Stimulated activated CD8-positive, alpha-beta memory T cell treated with anti-CD3 and anti-CD28 coated beads, Interleukin-2, amount 100 ng/mL, for 1 hour (primary cell): ENCODE data around the gene KSR2.
"Not testable (repeated sequence)": the region's sequence is repeated elsewhere in the genome, so short reads cannot be mapped to it uniquely, and the experiment has no call there.

Source experiments
- DNase-seq, 2 donors: peaks; one replicate each; pipeline ENCODE4 v3.0.0-alpha.2; 2020; ENCODE audit warnings: low read depth in 2 of 2

The KSR2 gene

DNA sequence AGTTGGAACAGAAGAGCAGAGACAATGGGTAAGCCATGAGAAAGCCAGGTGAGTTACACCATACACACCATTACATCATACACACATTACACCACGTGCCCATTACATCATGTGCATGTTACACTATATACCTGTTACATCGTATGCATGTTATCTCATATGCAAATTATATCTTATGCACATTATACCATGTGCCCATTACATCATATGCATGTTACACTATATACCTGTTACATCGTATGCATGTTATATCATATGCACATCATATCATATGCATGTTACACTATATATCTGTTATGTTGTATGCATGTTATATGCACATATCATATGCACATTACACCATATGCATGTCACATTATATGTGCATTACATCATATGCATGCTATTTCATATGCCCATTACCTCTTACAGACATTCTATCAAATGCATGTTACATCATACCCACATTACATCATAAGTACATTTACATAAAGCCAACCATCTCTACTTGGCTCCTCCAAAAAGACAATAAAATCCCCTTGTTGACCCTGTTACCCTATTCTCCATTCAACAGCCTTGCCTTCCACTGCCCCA lies 207.2 kb downstream of the KSR2 start:
- DNase-seq = no peak

DNA sequence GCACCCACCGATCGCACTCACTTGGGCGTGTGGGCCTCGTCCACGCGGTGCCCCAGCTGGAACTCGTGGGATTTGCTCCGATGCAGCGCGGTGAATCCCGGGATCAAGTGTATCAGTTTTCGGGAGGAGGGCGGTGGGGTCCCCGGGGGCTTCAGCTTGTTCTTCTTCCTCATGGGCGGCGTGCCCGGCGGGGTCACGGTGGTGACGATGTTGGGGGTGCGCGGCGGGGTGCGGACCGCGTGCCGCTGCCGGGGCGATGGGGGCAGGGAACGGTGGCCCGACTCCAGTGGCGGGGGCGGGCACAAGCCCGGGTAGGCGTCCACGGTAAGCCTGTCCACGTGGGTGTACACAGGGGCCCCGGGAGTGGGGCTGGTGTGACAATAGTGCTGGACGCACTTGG lies 207.8 kb downstream of the KSR2 start:
- DNase-seq = no peak

DNA sequence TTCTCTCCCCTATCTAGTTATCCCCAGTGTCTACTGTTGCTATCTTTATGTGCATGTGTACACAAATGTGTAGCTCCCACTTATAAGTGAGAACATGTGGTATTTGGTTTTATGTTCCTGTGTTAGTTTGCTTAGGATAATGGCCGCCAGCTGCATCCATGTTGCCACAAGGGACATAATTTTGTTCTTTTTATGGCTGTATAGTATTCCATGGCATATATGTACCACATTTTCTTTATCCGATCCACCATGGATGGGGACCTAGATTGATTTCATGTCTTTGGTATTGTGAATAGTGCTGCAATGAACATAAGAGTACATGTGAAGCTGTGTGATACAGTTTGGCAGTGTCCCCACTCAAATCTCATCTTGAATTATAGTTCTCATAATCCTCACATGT lies 218.1 kb downstream of the KSR2 start:
- DNase-seq = no peak

DNA sequence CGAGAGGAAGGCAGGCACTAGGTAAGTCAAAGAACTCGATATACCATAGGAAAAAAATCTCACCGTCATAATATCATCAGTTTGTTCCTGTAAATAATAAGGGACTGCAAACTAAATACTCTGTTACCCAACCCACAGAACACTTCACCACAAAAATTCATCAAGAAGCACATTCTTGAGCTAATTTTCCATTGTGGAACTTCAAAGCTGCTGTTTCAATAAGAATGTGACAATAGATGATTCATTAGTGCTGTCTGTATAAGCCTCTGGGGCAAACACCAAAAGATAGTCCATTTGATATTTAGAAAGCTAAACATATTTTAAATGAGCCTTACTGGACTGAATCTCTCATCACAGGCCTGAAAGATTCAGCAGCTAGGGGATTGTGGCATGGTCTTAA lies 219.4 kb downstream of the KSR2 start:
- no peak for DNase-seq

DNA sequence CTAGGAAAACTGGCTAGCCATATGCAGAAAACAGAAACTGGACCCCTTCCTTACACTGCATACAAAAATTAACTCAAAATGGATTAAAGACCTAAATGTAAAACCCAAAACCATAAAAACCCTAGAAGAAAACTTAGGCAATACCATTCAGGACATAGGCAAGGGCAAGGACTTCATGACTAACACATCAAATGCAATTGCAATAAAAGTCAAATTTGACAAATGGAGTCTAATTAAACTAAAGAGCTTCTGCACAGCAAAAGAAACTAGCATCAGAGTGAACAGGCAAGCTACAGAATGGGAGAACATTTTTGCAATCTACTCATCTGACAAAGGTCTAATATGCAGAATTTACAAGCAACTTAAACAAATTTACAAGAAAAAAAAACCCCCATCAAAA lies 222.4 kb downstream of the KSR2 start:
- DNase-seq = not testable (repeated sequence)

DNA sequence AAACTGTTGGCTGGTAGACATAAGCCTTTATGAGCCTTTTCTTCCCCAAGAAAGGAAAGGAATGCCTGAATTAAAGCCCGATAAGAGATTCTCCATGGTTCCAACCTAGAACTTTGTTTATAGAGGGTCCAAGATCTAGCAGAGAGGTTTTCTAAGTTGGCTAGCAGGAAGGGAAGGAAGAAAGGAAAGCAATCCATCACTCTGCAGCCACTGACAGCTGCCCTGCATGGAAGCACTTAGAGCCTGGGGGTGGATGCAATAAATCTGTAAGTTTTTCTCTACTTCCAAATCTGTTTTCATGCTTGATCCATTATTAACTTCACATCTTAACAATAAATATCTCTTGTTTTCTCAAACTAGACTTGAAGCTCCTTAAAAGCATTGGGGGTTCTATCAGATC lies 224.4 kb downstream of the KSR2 start:
- DNase-seq = no peak

DNA sequence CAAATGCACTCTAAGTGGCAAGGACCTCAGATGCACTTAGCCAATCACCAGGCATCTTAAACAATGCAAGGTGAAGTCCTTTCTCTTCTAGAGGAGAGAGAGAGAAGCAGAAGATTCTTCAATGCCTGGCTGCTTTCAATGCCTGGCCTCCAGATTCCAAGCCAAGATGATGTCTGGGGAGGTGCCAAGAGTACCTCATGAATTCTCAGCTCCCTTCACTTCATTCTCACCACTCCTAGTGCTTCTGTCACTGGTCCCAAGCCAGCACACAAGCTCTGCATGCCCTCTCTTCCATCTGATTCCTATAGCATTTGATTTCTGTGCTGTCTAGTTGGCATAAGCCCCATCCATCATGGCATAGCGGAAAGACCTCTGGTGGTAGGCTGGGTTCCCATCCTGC lies 225.0 kb downstream of the KSR2 start:
- no peak for DNase-seq

DNA sequence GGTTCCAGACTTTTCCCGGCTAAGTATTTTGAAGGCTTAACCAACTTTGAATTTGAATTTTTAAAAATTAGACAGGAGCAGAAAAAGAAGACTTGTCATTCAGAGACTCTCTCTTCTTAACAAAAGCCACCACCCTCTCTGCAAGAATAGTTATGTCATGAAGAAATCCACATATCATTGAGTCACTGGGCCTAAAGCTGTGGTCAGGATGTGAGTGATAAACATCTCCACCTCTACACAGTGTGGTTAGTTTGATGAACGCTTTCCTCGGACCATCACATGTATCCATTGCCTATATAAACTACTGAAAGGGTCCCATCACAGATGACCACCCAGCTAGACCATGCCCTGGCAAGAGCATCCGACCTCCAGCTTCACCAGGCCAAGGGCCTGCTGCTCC lies 226.1 kb downstream of the KSR2 start:
- no peak for DNase-seq

DNA sequence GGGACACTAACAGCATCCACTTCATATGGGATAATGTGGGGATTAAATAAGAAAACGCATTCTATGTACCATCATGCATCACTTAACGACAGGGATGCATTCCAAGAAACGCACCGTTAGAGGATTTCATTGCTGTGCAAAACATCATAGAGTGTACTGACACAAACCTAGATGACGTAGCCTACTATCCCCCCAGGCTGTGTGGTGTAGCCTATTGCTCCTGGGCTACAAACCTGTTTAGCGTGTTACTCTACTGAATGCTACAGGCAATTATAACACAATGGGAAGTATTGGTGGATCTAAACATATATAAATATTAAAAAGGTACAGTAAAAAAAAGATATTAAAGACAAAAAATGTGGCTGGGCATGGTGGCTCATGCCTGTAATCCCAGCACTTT lies 230.6 kb downstream of the KSR2 start:
- DNase-seq = no peak

DNA sequence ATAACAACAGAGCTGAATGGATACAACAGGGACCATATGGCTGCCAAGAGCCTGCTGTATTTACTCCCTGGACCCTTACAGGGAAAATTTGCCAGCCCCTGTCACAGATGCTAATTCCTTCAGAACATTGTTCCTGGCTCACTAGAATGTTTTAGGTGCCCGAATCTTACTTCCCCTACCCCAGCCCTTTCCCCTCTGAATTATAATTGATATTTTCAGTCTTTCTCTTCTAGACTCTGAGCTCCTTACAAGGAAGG lies 235.3 kb downstream of the KSR2 start:
- DNase-seq = no peak

DNA sequence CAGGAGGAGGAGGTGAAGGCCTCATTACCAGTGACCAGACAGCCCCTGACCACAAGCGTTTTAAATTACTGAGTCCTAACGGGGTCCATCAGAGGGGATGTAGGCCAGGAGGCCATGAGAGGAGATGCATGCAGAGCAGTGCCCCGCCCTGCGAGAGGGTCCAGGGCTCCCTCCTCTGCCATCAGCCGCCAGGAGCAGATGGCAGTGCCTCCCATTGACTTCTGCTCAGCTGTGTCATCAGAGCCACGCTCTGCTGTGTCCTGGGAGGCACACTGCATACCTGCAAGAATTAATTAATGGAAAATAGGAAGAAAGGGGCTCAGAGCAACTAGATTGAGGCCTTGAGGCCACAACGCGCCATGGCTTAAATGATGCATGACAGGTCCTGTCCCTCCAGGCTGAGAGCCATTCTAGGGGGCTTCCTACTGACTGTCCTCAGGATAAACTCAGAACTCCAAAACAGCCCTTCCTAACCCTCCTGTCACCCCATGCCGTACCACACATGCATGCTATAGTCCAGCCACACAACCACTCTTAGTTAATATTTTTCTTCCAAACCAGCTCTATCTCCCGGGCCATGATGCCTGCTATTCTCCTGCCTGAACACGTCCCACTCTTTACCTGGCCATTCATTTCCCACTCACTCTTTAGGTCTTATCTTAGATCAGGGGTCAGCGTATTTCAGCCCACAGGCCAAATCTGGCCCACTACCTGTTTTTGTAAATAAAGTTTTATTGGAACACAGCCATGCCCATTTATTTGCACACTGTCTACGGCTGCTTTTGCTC lies 235.8 kb downstream of the KSR2 start:
- DNase-seq = no peak

DNA sequence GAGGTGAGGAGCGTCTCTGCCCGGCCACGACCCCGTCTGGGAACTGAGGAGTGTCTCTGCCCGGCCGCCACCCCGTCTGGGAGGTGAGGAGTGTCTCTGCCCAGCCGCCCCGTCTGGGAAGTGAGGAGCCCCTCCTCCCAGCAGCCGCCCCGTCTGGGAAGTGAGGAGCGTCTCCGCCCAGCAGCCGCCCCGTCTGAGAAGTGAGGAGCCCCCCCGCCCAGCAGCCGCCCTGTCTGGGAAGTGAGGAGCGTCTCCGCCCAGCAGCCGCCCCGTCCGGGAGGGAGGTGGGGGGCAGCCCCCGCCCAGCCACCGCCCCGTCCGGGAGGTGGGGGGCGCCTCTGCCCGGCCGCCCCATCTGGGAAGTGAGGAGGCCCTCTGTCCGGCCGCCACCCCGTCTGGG lies 237.7 kb downstream of the KSR2 start:
- not testable (repeated sequence) for DNase-seq

DNA sequence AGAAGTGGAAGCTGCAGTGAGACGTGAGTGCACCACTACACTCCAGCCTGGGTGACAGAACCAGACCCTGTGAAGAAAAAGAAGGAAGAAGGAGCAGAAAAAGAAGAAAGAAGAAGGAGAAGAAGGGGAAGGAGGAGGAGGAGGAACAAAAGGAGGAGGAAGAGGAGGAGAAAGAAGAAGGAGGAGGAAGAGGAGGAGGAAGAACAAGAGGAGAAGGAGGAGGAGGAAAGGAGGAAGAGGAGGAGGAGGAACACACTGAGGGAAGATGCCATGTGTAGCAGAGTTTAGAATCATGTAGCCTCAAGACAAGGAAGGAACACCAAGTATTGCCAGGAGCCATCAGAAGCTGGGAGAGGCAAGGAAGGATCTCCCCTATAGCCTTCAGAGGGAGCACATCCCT lies 241.5 kb downstream of the KSR2 start:
- DNase-seq = no peak

DNA sequence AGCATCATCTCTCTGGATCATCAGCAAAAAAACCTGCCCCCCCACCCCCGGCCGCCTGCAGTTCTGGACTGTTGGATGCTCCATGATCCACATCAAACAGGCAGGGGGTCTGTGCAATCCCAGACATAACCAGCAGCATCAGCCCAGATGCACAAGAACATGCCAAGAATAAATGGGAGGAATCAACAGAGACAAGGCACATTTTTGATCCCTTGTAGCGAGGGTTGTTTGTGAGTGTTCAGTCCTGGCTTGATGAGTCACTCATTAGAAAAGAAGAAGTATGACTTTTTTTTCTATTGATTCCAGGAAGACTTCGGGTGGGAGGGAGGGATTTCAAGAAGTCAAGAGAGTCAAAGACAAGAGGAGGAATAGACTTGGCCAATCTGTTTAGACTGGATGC lies 244.2 kb downstream of the KSR2 start:
- DNase-seq = no peak

DNA sequence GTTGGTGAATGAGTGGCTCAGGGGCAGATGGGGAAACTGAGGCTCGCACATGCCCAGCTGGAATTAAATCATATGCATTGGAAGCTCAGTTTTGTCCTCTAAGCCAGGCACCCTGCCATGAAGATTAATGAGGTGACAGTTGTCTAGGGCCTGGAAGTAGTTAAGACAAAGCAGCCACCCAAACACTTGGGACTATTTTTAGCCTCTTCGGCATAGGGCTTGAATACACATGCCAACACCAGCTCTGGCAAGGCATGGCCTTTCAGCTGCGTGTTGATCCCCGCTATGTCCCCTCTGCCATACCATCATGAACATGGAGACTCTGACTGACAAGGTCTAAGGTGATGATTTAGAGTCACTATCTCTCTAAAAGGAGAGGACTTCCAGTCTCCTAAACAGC lies 250.2 kb downstream of the KSR2 start:
- no peak for DNase-seq

DNA sequence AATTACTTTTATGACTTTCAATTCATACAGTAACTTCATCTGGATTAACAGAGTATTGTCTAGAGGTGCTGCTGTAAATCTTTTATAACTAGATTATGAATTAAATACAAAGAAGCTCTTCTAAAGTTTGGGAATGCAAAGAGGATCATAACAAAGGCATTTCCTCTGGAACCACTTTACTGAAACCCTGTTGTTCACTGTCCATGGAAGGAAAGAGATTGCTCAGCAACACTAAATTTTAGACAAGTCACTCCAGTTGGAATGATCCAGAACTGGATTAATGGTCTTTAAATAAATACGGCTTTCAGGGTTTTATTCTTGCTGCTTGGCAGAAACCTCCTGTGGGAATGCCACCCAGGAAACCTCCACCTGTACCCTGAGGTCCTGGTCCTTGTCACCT lies 250.6 kb downstream of the KSR2 start:
- no peak for DNase-seq

DNA sequence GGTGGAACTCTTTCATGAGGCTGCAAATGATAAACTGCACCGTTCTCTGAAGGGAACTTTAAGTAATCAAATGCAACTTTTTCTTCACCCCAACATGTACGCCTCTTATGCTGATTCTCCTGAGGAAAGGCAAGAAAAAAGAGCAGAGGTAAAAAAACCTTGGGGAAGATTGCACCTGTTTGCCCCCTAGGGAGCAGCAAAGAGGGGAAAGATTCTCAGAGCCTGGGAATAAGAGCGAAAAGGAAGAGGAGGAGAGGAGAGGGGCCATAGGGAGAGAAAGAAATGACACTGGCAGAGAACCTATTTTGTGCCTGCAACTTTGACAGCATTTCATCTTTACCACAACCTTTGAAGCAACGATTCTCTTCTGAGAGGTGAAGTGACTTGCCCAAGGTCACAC lies 254.6 kb downstream of the KSR2 start:
- no peak for DNase-seq

DNA sequence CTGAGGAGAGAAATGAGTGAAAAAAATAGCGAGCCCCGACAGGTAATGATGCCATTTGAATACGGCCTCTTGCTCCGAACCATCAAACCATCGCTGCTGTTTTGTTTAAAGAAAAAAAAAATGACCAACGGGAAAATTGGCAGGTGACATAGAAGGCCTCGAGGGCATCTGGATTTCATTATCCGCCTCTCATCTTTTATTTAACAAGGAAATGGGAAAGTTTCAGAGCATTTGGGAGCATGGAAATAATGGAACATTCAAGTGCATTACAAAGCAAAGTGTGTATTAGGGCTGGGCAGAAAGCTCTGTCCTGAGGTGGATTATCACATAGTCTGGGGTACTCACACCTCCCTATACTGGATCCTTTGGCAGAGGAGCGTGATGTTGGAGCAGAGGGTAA lies 258.7 kb downstream of the KSR2 start:
- DNase-seq = no peak

DNA sequence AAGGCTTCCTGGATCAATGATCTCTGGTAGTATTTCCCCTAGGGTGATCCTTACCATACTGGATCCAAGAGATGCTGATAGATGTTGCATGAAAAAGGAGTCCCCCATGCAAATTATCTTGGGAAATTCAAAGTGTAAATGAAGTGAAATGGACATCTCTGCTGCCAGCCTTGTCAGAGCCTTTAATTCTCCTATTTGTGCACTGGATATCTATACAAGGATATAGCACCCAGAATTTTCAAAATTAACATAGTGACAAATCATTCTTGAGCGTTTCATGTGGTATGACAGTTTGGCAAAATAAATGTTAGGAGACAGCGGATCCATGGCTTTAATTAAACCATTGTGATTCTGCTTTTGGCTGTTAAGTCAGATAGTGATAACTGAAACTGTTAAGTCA lies 260.9 kb downstream of the KSR2 start:
- no peak for DNase-seq

DNA sequence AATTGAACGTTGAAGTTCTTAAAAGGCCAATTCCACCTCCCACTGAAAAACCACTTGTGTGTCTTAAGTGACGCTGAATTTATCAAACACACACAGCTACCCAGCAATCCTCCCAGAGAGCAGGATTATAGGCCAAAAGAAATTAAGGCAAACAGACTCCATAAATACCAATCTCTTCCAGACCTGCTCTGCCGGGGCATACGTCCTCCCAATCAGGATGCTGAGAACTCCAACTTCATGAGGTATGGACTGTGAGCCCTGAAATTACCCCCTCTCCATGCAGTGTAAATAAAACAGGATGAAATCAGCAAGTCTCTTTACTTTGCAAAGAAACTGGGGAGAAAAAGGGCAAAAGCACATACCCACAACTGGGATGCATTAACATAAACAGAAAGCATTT lies 265.2 kb downstream of the KSR2 start:
- DNase-seq = no peak

DNA sequence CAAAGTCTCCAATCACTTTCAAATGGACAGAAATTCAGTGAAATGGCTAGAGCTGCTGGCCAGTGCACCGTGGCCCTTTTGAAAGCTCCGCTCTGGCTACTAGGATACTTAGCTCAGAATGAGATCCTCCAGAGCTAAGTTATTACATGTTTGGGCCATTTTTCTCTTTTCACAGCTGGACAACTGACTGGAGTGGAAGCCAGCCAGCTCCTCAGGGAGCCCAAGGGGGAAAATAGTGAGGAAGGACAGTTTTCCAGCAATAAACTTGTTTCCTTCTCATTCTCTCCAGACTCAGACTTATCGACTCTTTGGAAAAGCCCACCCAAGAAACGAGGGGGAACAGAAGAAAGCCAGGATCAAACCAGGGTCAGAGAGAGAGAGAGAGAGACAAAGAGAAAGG lies 266.0 kb downstream of the KSR2 start:
- no peak for DNase-seq

DNA sequence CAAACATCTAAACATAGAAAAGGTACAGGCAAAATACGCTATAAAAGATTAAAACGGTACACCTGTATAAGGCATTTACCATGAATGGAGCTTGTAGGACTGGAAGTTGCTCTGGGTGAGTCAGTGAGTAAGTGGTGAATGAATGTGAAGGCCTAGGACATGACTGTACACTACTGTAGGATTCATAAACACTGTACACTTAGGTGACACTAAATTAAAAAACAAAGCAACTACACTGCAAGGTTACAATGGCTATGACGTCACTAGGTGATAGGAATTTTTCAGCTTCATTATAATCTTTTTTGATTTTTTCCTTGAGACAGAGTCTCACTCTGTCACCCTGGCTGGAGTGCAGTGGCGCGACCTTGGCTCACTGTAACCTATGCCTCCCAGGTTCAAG lies 269.2 kb downstream of the KSR2 start:
- DNase-seq = no peak

DNA sequence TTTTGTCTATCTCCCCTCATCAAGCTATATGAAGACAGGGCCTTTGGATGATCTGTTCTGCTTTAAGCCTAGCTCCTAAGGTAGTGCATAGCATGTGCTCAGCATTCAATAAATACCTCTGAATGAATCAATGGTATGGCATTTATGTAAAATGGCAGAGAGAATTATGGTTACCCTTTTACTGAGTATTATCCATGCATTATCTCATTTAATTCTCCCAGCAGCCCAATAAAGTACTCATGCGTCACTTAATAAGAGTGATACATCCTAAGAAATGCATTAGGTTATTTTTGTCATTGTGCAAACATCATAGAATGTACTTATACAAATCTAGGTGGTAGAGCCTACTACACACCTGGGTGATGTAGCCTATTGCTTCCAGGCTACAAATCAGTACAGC lies 269.7 kb downstream of the KSR2 start:
- DNase-seq = no peak

DNA sequence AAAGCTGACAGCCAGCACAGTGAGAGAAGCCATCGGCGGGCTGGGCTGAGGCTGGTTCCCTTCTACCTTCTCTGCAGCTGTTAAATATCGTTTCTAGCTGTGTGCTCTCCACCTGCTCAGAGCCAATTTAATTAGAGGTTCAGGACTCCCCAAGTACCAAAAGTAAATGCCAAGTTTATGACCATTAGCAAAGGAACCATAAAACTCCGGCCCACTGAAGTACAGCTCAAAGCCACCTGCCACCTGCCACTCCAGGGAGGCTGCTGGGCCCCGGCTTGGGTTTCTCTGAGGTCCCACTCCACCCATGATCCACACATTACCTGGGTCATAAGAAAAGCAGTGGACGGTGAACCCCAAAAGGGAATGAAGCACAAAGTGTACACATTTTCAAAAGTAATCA lies 272.8 kb downstream of the KSR2 start:
- no peak for DNase-seq
